ENCODE results near the gene MED10.

MED10 gene

GRCh38 chr5:6398570-6399230 lies 20.4 kb upstream of the MED10 start:
- no peak for DNase-seq

GRCh38 chr5:6397536-6398269 lies 19.4 kb upstream of the MED10 start:
- no peak for DNase-seq

- no peak for DNase-seq
Measured at GRCh38 chr5:6396836-6397535, 18.6 kb upstream of the MED10 start.

GRCh38 chr5:6396043-6396442 lies 17.7 kb upstream of the MED10 start:
- no peak for DNase-seq

DNA sequence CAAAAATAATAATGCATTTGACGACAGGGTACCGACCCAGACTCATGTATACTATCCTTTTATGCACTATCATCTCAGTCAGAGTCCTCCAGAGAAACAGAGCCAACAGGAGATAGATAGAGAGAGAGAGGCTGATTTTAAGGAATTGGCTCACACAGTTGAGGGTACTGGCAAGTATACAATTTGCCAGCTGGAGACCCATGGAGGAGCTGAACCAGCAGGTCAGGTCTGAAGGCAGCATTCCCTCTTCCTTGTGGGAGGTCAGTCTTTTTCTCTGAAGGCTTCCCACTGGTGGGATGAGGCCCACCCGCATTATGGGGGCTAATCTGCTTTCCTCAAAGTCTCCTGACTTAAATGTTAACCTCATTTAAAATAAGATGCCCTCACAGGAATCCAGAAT lies 17.3 kb upstream of the MED10 start:
- no peak for DNase-seq

- DNase-seq, result no peak
Measured at GRCh38 chr5:6395102-6395445, 16.7 kb upstream of the MED10 start.

DNA sequence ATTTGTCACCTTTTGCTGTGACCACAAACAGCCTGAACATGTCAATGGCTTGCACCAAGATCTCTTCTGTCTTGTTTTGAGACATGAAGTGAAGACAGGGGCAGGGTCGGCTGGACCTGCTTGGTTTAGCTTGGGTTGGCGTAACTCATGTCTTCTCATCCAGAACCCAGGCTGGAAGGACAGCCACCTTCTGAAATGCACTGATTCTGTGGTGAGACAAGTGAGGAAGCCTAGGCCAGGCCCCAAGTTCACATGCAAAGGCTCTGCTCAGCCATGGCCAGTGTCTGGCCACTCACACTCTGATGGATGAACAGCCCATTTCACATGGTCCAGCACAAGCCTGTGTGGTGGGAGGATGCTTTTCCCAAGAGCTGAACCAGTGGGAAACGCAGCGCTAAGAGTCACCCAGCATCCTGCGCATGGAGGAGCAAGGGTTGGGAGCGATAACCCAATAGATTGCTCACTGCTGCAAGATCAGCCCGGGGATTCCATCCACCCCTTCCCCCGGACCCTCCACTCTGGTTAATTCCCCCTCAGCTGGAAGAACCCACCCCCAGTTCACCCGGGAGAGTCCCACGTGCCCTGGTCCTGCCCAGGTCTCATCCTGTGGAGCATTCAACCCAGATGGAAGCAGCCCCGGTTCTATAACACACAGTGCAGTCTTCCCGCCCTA lies 16.2 kb upstream of the MED10 start:
- no peak for DNase-seq

GRCh38 chr5:6393596-6394194 lies 15.3 kb upstream of the MED10 start:
- no peak for DNase-seq

- DNase-seq, result no peak
Measured at GRCh38 chr5:6392561-6392960, 14.2 kb upstream of the MED10 start.

- no peak for DNase-seq
Measured at GRCh38 chr5:6391151-6391550, 12.8 kb upstream of the MED10 start.

DNA sequence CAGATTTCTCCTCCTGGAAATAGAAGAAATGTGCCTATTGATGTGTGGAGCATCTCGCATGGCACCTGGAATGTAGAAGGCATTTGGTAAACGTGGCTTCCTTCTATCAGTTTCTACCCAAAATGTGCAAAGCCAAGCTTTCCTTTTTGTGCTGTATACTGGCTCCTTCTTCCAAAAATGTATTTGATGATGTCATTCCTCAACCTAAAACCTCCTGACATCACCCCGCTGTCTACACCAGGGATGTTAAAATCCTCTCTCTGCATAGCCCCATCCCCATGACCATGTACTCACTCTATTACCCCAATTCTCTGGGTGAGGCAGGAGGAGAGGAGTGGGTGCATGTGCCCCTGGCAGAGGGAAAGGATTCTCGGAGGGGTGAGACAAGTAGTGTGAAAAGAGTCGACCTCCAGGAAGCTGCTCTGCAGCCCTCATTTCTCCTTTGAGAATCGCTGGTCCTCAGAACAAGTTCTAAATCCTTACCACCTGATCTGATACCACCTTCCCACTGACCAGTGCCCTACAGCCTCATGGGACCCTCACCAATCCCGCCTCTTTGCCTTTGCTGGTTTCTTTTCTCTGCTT lies 11.7 kb upstream of the MED10 start:
- no peak for DNase-seq

DNA sequence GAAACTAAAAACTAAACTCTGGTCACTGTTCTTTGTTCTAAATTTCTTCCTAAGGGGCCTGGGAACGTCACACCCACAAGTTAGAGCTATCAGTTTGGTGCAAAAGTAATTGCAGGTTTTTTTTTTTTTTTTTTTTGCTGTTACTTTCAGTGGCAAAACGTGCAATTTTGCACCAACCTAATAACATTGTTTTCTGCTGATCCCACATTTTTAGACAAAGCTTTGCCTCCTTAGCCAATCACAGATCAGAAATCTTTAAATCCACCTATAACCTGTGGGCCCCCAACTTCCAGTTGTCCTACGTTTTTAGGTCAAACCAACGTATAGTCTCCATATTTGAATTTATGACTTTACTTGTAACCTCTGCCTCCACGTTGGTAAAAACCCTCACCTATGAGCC lies 11.1 kb upstream of the MED10 start:
- no peak for DNase-seq

- DNase-seq, result no peak
Measured at GRCh38 chr5:6387970-6388369, 9.6 kb upstream of the MED10 start.

DNA sequence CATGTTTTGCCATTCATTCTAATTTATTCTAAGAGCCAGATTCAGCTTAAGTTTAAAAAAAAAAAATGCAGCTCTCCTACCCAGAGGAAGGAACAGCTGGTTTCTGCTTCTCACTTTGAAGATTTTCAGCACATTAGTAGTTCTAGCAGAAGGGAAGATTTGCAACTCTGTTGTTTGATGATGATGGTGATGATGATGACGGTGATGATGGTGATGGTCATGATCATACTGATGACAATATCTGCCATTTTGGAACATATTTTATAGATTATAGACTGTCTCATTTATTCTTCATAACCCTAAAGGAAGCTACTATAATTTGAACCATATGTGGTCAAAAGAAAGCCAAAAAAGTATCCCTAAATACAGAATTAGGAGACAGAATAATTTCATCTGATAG lies 7.9 kb upstream of the MED10 start:
- DNase-seq, result no peak

DNA sequence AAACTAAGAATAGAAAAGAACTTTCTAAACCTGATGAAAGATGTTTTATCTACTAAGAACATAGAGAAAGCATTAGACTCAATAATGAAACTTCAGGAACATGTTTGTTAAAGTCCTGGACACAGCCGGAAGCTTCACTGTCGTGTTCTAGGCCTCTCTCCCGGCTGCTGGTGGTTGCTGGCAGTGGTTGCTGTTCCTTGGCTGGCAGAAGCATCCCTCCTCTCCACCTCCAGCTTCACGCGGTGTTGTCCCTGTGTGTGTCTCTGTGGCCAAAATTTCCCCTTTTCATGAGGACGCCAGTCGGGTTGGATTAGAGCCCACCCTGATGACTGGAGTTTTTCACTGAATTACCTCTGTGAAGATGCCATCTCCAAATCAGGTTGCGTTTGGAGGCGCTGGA lies 6.5 kb upstream of the MED10 start:
- DNase-seq, result no peak

DNA sequence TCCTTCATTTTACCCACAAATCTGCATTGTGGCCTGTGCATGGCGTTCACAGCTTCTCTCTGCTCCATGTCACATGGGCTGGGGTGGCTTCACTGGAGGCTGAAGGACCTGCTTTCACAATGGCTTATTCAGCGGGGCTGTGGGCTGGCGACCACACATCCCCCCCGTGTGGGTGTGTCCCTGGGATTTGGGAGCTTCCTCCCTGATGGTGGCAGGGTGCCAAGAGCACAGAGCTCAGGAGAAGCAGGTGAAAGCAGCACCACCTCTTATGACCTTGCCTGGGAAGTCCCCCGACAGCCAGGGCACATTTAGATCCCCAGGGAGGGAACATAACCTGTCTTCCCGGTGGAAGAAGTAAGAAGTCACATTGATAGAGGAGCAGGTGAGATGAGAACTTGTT lies 5.0 kb upstream of the MED10 start:
- DNase-seq, result no peak

DNA sequence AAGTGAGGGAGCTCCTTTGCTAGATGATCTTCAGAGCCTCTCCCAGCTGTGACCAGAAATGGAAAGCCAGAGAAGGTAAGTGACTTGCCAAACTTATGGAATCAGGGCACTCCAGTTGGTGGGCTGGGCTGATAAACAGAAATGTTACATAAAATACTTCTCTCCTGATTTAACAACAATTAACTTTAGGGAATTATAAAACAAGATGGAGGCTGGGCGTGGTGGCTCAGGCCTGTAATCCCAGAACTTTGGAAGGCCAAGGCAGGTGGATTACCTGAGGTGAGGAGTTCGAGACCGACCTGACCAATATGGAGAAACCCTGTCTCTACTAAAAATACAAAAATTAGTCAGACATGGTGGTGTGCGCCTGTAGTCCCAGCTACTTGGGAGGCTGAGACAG lies 899 bp upstream of the MED10 start:
- no peak for DNase-seq

DNA sequence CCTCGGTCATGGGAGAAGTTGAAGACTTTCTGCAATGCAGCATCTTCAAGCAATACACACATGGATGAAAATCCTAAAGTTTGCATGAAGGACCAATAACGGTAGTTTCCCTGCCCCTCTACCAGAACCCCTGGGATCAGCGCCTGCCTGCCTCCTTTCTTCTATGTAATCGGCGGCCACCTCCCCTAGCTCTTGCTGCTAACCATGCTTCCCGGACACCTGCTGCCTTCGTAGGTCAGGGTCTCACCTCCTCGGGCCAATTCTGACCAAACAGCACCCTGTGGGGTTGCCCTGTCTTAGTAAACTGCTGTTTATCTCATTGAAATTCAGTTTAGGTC lies 388 bp upstream of the MED10 start:
- no peak for DNase-seq

DNA sequence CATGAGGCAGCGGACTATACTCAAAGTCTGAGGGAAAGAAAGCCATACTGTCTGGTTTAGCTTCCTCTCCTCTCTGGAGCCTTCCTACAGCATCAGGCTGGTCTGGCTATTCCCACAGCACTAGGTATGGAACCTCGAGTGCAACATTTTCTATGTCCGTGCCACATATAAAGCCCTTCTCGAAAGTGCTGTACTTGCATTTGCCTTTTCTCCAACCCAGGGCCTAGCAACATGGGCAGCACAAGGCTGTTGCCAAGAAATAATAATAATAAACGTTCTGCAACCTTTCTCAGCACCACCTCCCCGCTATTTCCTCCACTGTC lies 804 bp downstream of the MED10 start:
- DNase-seq, result no peak

DNA sequence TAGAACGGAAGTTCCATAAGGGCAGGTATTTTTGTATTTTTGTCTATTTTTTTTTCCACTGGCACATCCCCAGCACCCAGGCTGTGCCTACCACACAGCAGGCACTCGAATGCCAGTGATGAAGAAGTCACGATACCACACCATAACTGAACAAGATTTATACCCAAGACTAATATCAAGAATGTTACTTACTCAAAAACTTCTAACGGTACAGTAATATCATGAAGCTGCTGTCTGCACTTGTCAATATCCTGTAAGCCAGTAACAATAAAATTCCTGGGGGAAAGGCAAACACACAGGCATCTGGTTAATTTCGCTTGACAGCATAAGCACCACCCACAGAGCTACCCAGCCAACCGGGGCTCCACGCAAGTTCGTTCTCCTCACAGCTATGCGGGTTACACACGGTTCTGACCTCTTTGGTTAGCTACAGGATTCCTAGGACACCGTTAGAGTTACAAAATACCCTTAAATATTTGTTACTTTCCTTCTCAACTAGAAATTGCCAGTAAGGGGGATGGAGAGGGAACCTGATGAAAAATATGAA lies 1.3 kb downstream of the MED10 start:
- no peak for DNase-seq

- no peak for DNase-seq
Measured at GRCh38 chr5:6373081-6373846, 5.1 kb downstream of the MED10 start.

All from activated CD8-positive, alpha-beta memory T cell treated with anti-CD3 and anti-CD28 coated beads, Interleukin-2, amount 50 U/mL, for 48 hours (primary cell).